B cell (primary cell): ENCODE results near the gene SLC7A9. TPM values are rescaled to one million over a fixed set of nuclear protein-coding genes. Genes with fewer than 3 reads are reported as not detected.
"Not testable (repeated sequence)": the region's sequence is repeated elsewhere in the genome, so short reads cannot be mapped to it uniquely, and the experiment has no call there.

Experiments
- ATAC-seq: fragments of 200-7000 bp; cut with Tn5 transposase; one replicate; pipeline ENCODE4 v1.10.0; 2021; ENCODE audit warnings: low read depth, mild to moderate bottlenecking, moderate number of reproducible peaks, moderate library complexity
- CTCF ChIA-PET: fragments of 350-600 bp; sonication (Branson Sonifier 250); formaldehyde crosslinking; loops from one replicate; lab custom pipeline; 2021; ENCODE audit warnings: antibody characterized with exemption, inconsistent platforms; lab: Charles Lee
- POLR2A ChIA-PET: fragments of 350-600 bp; sonication (Branson Sonifier 250); formaldehyde crosslinking; loops from one replicate; lab custom pipeline; 2021; ENCODE audit warnings: antibody characterized with exemption; lab: Charles Lee
- DNase-seq: peaks from one replicate; pipeline ENCODE4 v3.0.0; 2013
- H2AFZ ChIP-seq: 2 replicates; pipeline ENCODE4 v1.6.1; 2012; ENCODE audit warnings: mild to moderate bottlenecking, low read depth, low read length; ENCODE audit not compliant: insufficient read depth, poor library complexity, severe bottlenecking
- H3K27ac ChIP-seq, 2 donors: 1 replicate in 1 of 2; 2 replicates in 1 of 2; pipeline ENCODE4 v1.5.1; 2012 to 2013; ENCODE audit warnings: low read length in 2 of 2, mild to moderate bottlenecking in 2 of 2, moderate library complexity in 1 of 2
- H3K27me3 ChIP-seq, 4 experiments: fragments of 200-600 bp in 1 of 4; sonication (generic) in 1 of 4; replicated peaks in 1 of 4; 1 replicate in 2 of 4; 2 replicates in 2 of 4; pipeline versions ENCODE4 v1.6.1 to v1.7.0; 2013 to 2016; ENCODE audit warnings: low read length in 3 of 4, mild to moderate bottlenecking in 2 of 4, mixed read lengths in 1 of 4, moderate library complexity in 1 of 4; ENCODE audit not compliant: insufficient read depth in 4 of 4, control insufficient read depth in 3 of 4; ENCODE audit errors: control extremely low read depth in 1 of 4
- H3K36me3 ChIP-seq, 2 experiments: replicated peaks in 1 of 2; 1 replicate in 1 of 2; 2 replicates in 1 of 2; pipeline versions ENCODE4 v1.6.1 to v1.7.1; 2013; ENCODE audit warnings: low read length in 1 of 2; ENCODE audit not compliant: insufficient read depth in 2 of 2, control insufficient read depth in 1 of 2; ENCODE audit errors: control extremely low read depth in 1 of 2, extremely low read depth in 1 of 2
- H3K4me1 ChIP-seq, 2 donors: fragments of 200-600 bp in 1 of 2; sonication (generic) in 1 of 2; 1 replicate in 1 of 2; 2 replicates in 1 of 2; pipeline versions ENCODE4 v1.5.1 to v1.6.1; 2013 to 2017; ENCODE audit warnings: low read length in 2 of 2; ENCODE audit not compliant: control insufficient read depth in 2 of 2, insufficient read depth in 2 of 2
- H3K4me2 ChIP-seq: replicated peaks from 2 replicates; pipeline ENCODE3; 2012; ENCODE audit warnings: mild to moderate bottlenecking, low read depth, low read length; ENCODE audit not compliant: poor library complexity, severe bottlenecking
- H3K4me3 ChIP-seq, 5 experiments: fragments of 200-600 bp in 1 of 5; sonication (generic) in 1 of 5; 1 replicate in 3 of 5; 2 replicates in 2 of 5; pipeline versions ENCODE4 v1.5.1 to v1.7.0; 2011 to 2016; ENCODE audit warnings: low read length in 4 of 5, mild to moderate bottlenecking in 4 of 5, low read depth in 2 of 5, control low read depth in 1 of 5, moderate library complexity in 1 of 5; ENCODE audit not compliant: insufficient read depth in 1 of 5; ENCODE audit errors: control extremely low read depth in 1 of 5, extremely low read depth in 1 of 5
- H3K79me2 ChIP-seq: fragments of 200-600 bp; sonication (generic); one replicate; pipeline ENCODE4 v1.6.0; 2016; ENCODE audit warnings: low read length; ENCODE audit not compliant: control insufficient read depth, insufficient read depth
- H3K9ac ChIP-seq: fragments of 200-600 bp; sonication (generic); 2 replicates; pipeline ENCODE4 v1.6.1; 2017; ENCODE audit warnings: mild to moderate bottlenecking, low read length, moderate library complexity
- H3K9me3 ChIP-seq, 3 donors: one replicate each; pipeline versions ENCODE4 v1.6.1 to v1.7.1; 2013; ENCODE audit warnings: low read length in 2 of 3; ENCODE audit not compliant: control insufficient read depth in 2 of 3, insufficient read depth in 1 of 3; ENCODE audit errors: control extremely low read depth in 1 of 3
- H4K20me1 ChIP-seq: 2 replicates; pipeline ENCODE4 v1.6.0; 2012; ENCODE audit warnings: mild to moderate bottlenecking, low read length; ENCODE audit not compliant: insufficient read depth, control insufficient read depth, poor library complexity, severe bottlenecking
- H3K27ac Mint-ChIP-seq: one replicate; pipeline ENCODE4 v1.8.0; 2021; ENCODE audit warnings: mixed read lengths
- H3K27me3 Mint-ChIP-seq: one replicate; pipeline ENCODE4 v1.8.0; 2021; ENCODE audit warnings: mixed read lengths
- H3K4me1 Mint-ChIP-seq: one replicate; pipeline ENCODE4 v1.8.0; 2021; ENCODE audit warnings: mixed read lengths
- H3K4me3 Mint-ChIP-seq: one replicate; pipeline ENCODE4 v1.8.0; 2021; ENCODE audit warnings: mixed read lengths
- H3K9me3 Mint-ChIP-seq: one replicate; pipeline ENCODE4 v1.8.0; 2022; ENCODE audit warnings: mixed read lengths; ENCODE audit not compliant: insufficient read depth
- CTCF ChIP-seq: fragments of 200-600 bp; IDR thresholded peaks from one replicate; pipeline ENCODE4 v1.8.0; 2022; ENCODE audit warnings: antibody characterized with exemption, mild to moderate bottlenecking
- EZH2 ChIP-seq: IDR thresholded peaks from 2 replicates; pipeline ENCODE4 v1.6.1; 2012; ENCODE audit warnings: borderline replicate concordance, low read depth, mild to moderate bottlenecking, moderate library complexity, low read length; ENCODE audit not compliant: insufficient read depth, poor library complexity, severe bottlenecking
- WGBS: methylation state at CpG from one replicate; pipeline ENCODE4 v1.1.5; 2013; ENCODE audit warnings: missing lambda C conversion rate; ENCODE audit not compliant: insufficient coverage; 5-methylcytosine and 5-hydroxymethylcytosine counted together
- intact Hi-C: fragments of 100-400 bp; cut with micrococcal nuclease; formaldehyde crosslinking; loops from one replicate; pipeline ENCODE4 v1.10.0; 2022
- polyA plus RNA-seq: library from polyadenylated mRNA; depleted of rRNA; stranded (reverse); fragments of >200 nt; gene quantifications from 2 replicates; pipeline ENCODE4 v1.2.3, GENCODE V29; 2012
- total RNA-seq, 2 donors: library from RNA; stranded (reverse); fragments of 120-200 nt in 1 of 2; gene quantifications; 1 replicate in 1 of 2; 2 replicates in 1 of 2; pipeline versions ENCODE4 v1.2.3 to v1.2.4, GENCODE V29; 2013 to 2022

SLC7A9 gene
- total and polyA plus RNA-seq, 2 donors (not counting 1 experiment from before 2014, with no cell fraction given): 0.19 to 0.62 TPM

GRCh38 chr19:32798201-32798600 lies 71.4 kb downstream of the SLC7A9 start:
- H3K4me1 Mint-ChIP-seq: no peaks in the 10 kb centered on the region
- Histone ChIP-seq H3K4me3 (no peak overlapping the region), H3K4me2 (no peak overlapping the region), H3K27ac (no peak overlapping the region), H3K4me1 (no peaks in the 10 kb centered on the region), H2AFZ (no peak overlapping the region), H3K79me2 (no peaks in the 10 kb centered on the region), H3K9me3 (no peaks in the 10 kb centered on the region), H3K9ac (no peak overlapping the region), H3K27me3 (no peaks in the 10 kb centered on the region), H4K20me1 (no peaks in the 10 kb centered on the region), H3K36me3 (no peaks in the 10 kb centered on the region)
- no peak for ATAC-seq
- no peak for DNase-seq
- intact Hi-C loops: no loop called here
- no peaks in the 10 kb centered on the region for H3K9me3 Mint-ChIP-seq
- H3K27ac Mint-ChIP-seq: no peak overlapping the region
- TF ChIP-seq EZH2 (no peak), CTCF (no peak)
- POLR2A ChIA-PET: no interaction called here
- CTCF ChIA-PET: no interaction called here
- no peak overlapping the region for H3K4me3 Mint-ChIP-seq
- H3K27me3 Mint-ChIP-seq: peaks cover 3% of the 10 kb centered on the region
- 87% methylated on average over 3 of the region's 4 CpGs for WGBS

- no peak for ATAC-seq
- ChIA-PET POLR2A (no interaction called here), CTCF (no interaction called here)
- Histone ChIP-seq H3K27ac (no peak overlapping the region), H3K36me3 (no peaks in the 10 kb centered on the region), H3K27me3 (peaks cover 0 to 8% (median 0%) of the 10 kb centered on the region in 4 experiments), H4K20me1 (no peaks in the 10 kb centered on the region), H3K4me3 (no peak overlapping the region), H3K9ac (no peak overlapping the region), H3K4me2 (no peak overlapping the region), H2AFZ (no peak overlapping the region), H3K9me3 (no peaks in the 10 kb centered on the region), H3K4me1 (no peaks in the 10 kb centered on the region), H3K79me2 (no peaks in the 10 kb centered on the region)
- TF ChIP-seq CTCF (no peak), EZH2 (no peak)
- Mint-ChIP-seq H3K4me3 (no peak overlapping the region), H3K9me3 (no peaks in the 10 kb centered on the region), H3K27ac (no peak overlapping the region), H3K4me1 (no peaks in the 10 kb centered on the region), H3K27me3 (peaks cover 14% of the 10 kb centered on the region)
- intact Hi-C loops: no loop called here
- 95% methylated on average over 7 of the region's 10 CpGs for WGBS
- DNase-seq: no peak
These were observed 80.1 kb downstream of the SLC7A9 start for GRCh38 chr19:32789429-32789828.

GRCh38 chr19:32787895-32788294 lies 81.7 kb downstream of the SLC7A9 start:
- H3K4me3 Mint-ChIP-seq: not testable (repeated sequence)

More at GRCh38 chr19:32787895-32788294, 81.7 kb downstream of the SLC7A9 start:
- POLR2A ChIA-PET, H3K4me1 Mint-ChIP-seq, H3K4me2 ChIP-seq, H4K20me1 ChIP-seq, H3K79me2 ChIP-seq, ATAC-seq, H3K27ac ChIP-seq, H3K9ac ChIP-seq, H3K4me3 ChIP-seq, H2AFZ ChIP-seq, H3K9me3 Mint-ChIP-seq, H3K4me1 ChIP-seq, H3K36me3 ChIP-seq, CTCF ChIA-PET, H3K27me3 ChIP-seq, H3K9me3 ChIP-seq, H3K27ac Mint-ChIP-seq, DNase-seq, intact Hi-C loops: not testable (repeated sequence)
- peaks cover 14% of the 10 kb centered on the region for H3K27me3 Mint-ChIP-seq
- 93% methylated on average over 2 of the region's 5 CpGs for WGBS
